IPS-NIHi7 (cell line): Measurements from ENCODE around the gene GOLGA1.

ENCODE experiments used
- DNase-seq: peaks from one replicate; pipeline ENCODE4 v3.0.0; 2012; ENCODE audit warnings: mixed read lengths; ENCODE audit errors: extremely low spot score

The GOLGA1 gene

GRCh38 chr9:124882231-124882630 is 58.7 kb downstream of the GOLGA1 start:
- DNase-seq: no peak

DNA sequence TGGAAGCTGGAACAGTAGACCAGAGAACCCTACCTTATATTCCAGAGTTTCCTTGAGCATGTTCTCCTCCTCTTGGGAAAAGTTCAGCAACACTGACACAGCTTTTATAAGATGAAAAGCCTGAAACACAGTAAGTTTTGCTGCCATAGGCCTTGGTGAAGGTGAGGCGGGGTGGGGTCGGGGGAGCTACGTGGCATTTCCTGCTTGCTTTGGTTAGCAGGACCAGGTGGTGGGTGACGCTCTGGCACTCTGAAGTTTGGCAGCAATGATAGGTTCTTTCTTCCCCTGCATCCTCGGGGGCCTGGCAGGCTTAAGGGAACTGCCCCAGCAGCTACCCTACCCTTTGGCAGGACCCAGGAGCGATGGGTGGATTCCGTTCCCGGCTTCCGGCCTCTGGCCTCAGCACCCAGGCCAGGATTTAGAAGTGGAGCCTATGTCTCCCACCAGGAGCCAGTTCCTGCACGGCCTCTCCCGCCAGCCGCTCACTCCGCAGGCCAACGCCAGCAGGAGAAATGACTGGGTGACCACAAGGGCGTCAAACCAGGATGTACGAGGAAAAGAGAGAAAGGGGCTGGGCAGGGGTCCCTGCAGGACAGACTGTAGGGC is 59.6 kb downstream of the GOLGA1 start:
- DNase-seq: no peak

GRCh38 chr9:124880501-124880900 is 60.4 kb downstream of the GOLGA1 start:
- DNase-seq: peak; percentile 79

DNA sequence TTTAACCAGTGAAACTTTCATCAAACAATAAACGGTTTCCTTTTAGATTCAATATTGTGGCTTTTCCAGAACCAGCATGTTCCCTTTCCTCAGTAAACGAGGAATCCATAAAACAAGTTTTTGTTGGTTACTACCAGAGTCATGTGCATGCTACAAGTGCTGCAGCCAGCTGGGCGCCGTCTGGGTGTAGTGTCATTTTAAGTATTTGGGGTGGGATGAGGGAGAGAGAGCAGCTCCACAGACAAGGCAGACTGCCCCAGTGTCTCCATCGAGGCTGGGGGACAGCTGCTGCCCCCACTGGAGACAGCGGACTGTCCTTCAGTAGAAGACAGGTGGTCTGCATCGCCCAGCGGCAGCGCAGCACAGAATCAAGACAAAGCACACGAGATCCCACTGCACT is 61.7 kb downstream of the GOLGA1 start:
- DNase-seq: no peak

DNA sequence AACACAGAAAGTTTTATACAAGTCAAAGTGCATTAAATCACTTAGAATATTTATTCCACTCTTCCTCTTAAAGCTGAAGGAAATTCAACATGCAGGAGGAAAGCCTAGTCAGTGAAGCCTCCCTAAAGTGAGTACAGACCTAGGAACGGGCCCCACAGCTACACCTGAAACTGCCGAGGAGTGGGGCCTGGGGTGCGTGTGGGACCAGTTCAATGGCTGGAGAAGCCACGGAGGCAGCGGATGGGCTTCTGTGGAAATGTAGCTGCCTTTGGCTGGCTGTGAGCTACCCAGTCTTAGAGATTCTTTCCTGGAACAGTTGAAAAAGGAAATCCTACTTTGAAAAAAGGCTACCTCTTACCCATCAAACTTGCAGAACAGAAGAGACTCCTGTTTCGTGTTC is 62.4 kb downstream of the GOLGA1 start:
- no peak for DNase-seq

DNA sequence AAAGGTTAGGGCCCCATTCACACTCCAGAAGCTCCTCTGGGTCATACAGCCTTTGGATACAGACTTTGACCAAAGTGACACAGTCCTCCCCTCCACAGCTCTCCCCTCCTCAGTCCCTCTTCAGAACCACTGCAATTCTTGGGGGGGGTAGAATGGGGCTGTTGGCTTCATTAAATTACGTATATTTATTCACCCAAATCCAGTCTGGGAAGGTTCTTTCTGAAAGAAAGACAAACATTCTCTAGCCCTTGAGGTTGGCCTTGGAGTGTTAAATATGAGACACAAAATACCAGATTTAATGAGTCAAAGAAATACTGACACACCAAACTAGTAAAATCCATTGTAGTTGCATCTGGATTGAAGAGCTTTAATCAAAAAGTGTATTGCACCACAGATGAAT is 62.9 kb downstream of the GOLGA1 start:
- DNase-seq: no peak

DNA sequence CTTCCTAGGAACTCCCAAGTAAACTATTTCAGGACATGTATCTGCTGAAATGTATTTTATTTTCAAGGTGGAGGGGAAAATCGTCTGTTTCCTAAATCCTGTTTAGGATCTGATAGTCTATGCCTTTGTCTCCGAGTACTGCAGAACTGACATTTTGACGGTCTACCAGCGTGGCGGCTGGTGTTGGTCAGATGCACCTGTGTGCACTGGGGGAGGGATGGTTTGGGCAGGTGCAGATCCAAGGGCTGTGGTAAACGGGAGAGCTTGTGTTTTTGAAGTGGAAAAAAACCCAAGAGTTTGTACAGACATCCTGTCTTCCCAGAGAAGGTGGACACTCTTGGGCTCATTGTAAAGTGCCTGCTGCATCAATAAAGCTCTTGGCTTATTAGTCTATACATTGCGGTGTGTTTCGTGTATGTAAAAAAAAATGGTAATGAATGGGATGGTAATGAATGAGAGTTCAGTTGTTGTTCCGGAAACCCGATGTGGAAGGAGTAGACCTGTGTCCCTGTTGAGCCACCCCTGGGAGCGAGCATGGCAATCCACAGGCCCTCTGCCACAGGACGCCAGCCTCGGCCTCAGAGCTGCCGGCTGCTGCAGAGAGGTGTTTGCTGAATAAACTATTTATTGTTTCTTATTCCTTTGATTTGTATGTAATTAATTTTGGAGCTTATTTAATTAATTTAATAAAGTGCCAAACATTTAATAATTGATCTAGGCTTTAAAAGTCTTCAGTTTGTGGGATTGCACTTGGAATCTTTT is 63.7 kb downstream of the GOLGA1 start:
- no peak for DNase-seq

- no peak for DNase-seq
These were observed 65.4 kb downstream of the GOLGA1 start for GRCh38 chr9:124875501-124875900.

DNA sequence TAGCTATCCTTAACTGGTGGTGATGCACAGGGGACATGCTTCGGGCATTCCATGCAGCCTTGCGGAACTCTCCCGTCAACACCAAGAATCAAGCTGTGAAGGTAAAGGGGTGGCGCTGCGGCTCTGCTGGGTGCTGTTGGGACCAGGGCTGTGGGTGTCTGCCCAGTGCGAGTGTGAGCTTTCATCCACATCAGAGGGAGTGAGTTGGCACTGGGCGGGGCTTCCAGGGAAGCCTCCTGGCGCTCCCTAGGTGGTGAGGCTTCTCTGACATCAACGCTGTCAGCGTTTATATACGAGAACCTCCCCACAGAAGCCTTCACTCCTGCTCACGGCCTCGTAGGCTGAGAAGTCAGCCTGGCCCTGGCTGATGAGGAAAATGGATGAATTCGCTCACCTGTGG is 67.2 kb downstream of the GOLGA1 start:
- no peak for DNase-seq

GRCh38 chr9:124871156-124871561 is 69.7 kb downstream of the GOLGA1 start:
- DNase-seq: no peak

GRCh38 chr9:124870723-124871122 is 70.2 kb downstream of the GOLGA1 start:
- no peak for DNase-seq

DNA sequence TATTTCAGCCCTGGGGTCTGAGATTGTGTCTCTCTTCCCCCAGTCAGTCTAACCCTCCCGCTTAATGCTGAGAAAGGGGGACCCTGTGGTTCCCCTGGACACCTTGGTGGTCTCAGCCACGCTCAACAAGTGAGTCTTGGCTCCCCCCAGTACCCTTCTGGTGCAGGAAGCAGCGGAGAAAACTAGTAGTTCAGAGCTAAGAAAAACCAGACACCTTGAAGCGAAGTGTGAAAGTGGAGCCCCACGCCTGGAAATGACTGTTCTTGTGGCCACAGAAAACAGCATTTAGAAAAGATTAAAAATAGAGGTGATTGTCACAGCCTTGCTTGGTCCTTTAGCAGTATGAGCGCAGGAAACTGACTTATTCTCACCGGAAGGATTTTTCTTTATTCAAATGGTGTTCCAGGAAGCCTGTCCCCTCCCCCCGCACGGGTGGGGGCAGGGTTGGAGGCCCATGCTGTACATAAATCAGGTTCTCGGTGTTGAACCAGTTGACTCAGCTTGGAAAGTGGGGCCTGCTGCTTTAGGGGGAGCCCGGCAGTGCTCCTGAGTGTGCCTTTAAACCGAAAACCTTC is 70.8 kb downstream of the GOLGA1 start:
- DNase-seq: no peak

DNA sequence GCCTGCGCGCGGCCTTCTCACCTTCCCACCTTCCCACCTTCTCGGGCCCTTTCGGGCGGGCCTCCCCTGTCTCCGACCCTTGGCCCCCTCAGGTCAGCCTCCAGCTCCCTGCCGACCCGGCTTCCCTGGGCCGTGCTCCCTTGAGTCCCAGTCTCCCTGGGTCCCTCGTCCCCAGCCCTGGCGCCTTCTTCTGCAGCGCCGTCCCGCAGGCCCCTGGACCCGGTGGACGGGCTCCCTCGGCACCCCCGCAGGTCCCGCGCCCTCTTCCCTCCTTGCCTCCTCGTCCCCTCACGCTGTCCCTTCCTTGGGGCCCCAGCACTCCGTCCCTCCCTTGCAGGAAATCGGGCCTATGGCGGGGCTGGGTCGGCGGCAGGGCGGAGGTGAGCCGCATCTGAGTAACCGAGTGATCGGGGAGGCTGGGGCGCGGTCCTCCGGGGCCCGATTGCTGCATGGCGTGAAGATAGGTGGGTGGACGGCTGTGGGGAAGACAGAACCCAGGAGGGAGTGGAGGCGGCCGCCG is 71.4 kb downstream of the GOLGA1 start:
- no peak for DNase-seq

DNA sequence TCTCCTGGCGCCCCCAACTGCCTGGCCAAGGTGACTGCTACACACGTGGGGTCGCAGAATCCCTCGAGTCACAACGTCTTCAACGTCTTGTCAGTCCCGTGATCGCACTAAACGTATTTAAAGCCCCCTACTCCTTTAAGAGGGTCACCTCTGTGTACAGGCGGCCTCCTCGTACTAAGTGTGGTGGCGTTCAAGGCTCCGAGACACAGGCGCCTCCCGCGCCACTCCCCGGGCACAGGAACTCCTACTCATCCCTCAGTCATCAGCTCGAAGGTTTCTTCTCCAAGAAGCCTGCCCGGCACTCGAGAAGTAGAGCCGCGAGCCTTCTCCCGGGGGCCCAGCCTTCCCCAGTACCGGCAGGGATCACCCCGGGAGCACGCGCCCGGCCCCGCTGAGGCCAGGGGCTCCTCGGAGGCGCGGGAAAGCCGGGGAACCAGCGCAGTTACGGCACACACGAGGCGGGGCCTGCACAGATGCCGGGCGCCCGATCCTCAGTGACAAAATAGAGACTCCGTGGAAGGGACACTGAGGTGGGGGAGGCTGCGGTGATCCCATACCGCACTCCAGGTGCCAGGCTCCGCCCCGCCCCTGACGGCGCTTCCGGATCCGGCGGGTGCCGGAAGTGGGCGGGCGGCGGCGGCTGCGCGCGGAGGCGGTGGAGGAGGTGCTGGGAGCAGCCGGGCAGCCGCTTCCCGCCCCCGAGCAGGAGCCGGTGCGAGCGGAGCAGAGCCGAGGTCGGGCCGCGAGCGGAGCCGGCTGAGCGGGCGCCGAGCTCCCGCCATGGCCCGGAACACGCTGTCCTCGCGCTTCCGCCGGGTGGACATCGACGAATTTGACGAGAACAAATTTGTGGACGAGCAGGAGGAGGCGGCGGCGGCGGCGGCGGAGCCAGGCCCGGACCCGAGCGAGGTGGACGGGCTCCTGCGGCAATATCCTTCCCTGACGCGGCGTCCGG is 72.1 kb downstream of the GOLGA1 start:
- peak; percentile 94 for DNase-seq

DNA sequence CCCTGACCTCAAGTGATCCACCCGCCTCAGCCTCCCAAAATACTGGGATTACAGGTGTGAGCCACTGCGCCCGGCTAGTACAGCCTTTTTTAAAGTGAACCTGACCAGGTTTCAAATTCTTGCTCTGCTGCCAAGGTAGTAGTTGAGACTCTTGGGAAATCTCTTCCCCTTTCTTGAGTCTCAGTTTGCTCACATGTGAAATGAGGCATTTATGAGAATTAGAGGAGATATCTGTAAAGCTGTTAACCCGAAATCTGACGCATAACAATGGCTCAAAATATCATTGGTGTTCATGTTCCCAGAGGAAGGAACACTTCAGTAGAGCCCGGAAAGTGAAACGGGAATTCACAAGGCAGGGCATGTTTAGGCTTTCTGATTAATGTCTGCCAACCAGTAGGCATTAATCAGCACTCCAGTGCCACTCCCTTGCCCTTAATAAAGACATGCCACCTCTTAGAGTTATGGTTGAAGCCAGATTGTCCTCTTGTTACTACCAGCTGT is 77.5 kb downstream of the GOLGA1 start:
- no peak for DNase-seq

GRCh38 chr9:124861342-124862229 is 79.3 kb downstream of the GOLGA1 start, which contains the start of the genes ARPC5L and RPL35:
Gene ARPC5L, plus strand, starts transcription at chr9:124862130. Its CDS starts 7,161 bp downstream, at chr9:124869291.
Gene RPL35, minus strand, starts transcription at chr9:124861957. Its CDS starts 45 bp downstream, at chr9:124861912.
- peak; percentile 98 for DNase-seq

GRCh38 chr9:124860582-124861341 is 80.1 kb downstream of the GOLGA1 start:
- DNase-seq: no peak

DNA sequence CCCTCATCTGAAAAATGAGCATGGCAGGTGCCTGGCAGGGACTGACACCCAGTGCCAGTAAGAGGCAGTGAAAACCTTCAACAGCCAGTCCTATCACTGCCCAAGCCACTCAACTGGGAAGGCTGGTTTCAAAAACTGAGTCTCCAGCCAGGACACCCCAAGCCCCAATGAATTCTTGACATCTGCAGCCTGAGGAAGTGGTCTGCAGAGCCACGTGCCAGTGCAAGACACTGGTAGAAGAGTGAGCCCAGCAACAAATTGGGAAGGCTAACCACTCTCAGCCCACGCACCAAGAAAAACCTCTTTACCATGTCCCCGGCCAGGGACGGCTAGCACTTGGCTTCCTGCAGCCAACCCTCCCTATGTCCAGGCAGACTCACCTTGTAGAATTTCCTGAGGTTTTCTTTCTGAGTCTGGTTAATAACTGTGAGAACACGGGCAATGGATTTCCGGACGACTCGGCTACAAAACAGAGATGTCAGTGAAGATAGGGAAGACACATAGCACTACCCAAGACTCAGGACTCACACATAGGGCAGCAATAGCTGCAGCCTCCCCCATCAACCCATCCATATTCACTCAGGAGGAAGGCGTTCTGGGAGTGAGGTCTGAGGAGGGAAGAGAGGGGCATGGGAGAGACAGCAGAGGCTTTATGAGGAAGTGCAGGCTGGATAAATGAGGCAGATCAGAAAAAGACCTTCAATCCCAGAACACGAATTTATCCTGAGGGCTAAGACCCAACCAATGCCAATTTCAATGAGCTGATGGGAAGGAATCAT is 80.9 kb downstream of the GOLGA1 start:
- DNase-seq: no peak
